ENCODE data around the gene COL6A1.
"Not testable (repeated sequence)": the region's sequence is repeated elsewhere in the genome, so short reads cannot be mapped to it uniquely, and the experiment has no call there.

Gene COL6A1

DNA sequence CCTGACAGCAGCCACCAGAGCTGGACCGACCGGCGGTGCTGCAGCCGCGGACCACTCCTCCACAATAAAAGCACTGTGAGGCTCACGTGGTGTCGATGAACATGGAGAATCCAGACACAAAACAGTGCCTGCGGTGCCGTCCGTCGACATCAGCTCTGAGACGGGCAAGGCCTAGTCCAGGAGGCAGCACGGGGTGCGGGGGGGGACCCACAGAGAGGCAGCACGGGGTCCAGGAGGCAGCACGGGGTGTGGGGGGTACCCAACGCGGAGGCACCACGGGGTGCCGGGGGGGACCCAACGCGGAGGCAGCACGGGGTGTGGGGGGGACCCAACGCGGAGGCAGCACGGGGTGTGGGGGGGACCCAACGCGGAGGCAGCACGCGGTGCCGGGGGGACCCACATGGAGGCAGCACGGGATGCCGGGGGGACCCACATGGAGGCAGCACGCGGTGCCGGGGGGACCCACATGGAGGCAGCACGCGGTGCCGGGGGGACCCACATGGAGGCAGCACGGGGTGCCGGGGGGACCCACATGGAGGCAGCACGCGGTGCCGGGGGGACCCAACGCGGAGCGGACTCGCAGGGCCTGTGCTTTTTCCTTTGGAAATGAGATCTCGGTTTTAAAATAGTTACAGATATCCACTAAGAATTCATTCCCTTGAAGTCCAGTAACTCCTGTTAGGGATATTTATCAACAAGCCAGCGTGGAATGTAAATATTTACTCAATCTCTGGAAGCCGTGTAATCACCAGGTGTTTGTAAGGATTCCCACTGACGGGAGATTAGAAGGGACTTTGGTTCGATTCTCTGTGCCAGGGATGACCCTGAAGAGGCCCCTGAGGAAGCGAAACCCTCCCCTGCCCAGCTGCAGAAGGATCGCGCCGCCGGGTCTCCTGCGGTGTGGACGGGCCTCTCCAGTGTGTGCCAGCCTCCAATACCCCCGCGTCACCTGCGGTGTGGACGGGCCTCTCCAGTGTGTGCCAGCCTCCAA lies 52.1 kb downstream of the COL6A1 start:
- DNase-seq, result no peak

DNA sequence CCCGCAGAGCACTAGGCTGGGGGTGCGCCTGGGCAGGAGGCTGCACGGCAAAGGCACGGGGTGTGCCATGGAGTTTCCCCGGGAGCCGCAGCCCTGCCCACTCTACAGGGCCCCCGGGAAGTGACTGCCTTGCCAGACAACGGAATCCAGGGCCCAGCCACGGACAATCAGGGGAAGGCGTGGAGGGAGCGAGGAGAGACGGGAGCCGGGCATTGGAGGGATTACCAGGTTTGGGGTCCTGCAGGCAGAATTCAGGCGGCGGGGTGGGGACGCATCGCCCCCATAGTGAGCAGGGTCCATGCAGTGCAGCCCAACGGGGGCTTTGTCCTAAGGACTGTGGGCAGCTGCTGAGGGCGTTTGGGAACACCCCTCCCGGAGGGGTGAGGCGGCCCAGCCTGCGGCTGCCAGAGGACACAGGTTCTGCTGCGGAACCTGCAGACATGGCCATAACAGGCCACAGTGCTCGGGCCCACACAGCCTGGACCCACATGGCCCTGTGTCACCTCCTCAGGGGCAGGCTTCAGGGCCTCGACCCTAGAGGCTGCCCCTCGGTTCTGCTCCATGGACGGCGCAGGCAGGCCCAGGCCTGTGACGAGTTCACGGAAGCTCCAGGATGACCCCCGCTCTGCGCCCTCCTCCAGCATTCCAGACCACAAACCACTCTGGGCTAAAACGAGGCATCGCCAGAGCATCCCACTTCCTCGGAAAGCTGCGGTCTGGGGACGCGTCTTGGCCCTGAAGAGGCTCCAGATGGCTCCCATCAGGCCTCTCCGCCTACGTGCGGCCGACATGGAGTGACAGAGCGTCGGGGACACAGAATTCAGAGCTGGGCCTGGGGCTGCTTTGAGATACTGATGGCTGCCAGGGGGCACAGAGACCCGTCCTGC lies 54.5 kb downstream of the COL6A1 start:
- no peak for DNase-seq

DNA sequence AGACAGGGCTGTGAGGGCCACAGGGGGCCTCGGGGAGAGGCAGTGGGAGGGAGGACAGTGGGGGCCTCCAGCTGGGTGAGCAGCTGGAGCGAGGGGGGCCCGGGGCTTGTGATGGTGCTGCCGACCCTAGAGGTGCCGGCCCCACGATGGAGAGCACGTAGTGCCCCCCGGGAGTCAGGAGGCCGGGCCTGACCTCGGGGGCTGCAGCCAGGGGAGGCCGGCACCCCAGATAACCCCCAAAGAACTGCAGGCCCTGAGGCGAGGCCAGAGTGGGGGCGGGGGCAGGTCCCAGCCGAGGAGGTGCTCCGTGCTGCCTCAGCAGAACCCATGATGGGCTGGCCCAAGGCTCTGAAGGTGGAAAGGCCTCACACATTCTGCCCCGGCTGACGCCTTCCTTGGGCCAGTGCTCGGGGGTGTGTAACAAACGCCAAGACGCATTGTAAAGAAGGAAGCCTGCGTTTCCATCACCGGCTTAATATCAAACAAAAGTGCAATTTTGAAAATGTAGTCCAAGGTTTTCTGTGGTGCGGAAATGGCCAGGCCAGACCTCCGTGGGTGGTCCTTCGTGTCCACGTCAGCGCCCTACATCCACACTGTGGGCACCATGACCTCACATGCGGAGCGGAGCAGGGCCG lies 55.2 kb downstream of the COL6A1 start:
- no peak for DNase-seq

DNA sequence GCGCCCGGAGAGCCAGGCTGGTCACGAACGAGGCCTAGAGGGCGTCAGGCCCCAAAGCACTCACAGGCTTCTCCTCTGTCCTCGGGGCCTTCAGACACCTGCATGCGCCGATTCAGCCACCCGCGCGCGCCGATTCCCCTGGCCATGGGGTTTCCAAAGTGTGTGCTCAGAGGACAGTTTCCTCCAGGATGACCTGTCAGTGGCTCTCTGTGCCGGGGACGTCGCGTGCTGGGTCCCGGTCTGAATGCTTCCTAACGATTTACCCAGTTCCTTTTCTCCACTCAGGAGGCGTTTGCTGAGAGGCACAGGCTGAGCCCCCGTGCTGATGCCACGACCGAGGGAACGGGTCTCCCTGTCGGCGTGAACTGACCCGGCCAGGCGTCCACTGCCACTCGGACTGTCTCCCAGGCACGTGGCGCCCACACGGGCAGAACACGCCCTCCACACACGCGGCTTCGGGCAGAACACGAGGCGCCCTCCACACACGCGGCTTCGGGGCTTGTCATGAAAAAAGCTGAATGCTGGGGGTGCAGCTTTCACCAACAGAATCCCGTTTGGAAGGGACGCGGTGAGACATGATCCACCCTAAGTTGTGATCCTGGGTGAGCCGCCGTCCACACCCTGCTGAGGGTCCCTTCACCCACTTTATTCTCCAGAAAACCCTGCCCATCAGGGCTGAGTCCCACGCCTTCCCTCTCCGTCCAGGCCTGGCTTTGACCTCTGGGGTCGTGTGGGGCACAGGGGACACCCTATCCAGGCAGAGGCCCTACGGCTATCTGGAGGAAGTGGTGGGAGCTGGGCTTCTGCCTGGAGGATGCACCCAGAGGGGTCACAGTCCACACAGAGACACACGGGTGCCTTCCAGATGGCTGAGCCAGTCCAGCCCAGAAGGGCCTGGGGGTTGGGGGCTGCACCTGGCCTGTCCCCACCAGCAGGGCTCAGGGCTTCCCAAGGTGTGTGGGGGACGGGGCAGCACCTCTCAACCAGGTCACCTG lies 56.1 kb downstream of the COL6A1 start:
- DNase-seq, result no peak

DNA sequence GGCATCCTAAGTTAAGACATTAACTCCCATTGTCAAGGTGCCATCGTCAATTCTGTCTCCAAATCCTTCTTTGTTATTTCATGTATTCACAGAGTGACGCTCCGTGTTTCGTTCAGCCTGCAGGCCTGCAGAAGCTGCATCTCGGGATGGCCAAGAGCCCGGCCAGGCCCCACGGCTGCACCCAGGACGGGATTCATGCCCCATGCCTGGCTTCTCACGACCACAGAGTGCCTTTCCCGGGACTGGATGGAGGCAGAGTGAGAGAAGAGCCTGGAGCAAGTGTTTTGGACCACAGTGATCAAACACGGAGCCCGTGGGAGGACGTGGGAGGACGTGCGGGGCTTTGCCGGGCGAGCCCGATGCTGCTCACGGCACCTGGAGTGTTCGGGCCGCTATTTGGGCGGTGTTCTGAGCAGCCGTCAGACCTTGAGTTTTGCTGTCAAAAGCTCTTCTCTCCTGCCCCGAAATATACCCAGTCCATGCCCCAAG lies 56.8 kb downstream of the COL6A1 start:
- DNase-seq, result no peak

DNA sequence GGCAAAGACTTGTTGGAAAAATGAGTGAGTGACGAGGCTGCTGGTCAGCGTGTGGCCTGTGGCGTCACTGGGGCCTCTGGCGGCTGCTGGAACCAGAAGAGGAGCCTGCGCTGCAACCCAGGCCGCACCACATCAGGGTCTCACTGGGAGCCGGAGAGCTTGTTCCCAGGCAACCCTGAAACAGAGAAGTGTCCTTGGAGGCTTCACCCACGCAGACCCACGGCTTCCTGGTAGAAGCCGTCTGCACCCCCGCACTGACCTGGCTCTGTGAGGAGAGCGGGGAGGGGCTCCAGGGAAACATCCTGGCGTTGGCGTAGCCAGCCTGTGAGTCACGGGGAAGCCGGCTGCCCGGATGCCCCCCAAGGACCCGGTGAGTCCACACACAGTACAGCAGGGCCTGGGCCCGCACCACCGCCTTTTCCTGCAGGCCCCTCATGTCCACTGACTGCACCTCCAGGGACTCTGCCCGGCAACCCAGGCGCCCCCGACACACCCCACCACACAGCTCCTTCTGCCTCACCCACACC lies 57.4 kb downstream of the COL6A1 start:
- no peak for DNase-seq

DNA sequence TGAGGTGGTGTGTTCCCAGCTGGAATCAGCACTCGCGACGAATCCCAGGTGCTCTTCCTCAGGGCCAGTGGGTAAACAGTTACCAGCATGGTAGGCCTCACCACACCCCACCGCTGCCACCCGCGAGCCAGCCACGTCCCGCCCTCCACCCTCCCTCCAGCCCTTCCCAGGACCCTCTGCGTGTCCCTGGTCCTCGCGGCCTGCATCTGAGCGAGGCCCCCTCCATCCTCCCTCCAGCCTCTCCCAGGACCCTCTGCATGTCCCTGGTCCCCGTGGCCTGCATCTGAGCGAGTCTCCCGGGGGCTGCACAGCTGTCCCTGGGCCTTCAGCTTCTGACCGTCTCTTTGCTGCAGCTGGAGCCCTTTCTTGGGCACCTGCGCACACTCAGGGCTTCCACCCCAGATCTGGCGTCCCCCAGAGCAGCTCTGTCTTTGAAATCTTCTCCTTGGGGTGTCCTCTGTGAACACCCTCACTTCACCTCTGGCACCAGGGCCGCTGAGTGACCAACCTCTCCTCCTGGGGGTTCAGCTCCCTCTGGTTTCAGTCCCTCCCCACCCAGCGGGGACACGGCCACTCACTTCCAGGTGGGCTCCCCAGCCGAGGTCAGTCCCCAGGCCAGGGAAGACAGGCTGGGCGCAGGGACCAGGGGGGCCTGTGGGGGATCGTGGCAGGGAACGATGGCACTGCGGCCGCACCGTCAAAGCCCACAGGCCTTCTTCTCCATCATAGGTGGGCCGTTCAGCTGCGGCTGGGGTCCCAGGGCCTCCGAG lies 58.5 kb downstream of the COL6A1 start:
- DNase-seq, result no peak

DNA sequence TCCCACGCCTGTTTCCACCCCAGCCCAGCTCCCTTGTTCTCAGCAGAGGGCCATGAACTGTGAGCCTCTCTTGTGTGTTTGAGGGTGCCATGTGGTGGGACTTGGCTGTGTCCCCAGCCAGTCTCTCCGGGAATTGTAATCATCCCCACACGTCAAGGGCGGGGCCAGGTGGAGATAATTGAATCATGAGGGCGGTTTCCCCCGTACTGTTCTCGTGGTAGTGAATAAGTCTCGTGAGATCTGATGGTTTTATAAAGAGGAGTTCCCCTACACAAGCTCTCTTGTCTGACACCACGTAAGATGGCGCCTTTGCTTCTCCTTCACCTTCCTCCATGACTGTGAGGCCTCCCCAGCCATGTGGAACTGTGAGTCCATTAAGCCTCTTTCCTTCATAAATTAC lies 59.1 kb downstream of the COL6A1 start:
- DNase-seq, result no peak

DNA sequence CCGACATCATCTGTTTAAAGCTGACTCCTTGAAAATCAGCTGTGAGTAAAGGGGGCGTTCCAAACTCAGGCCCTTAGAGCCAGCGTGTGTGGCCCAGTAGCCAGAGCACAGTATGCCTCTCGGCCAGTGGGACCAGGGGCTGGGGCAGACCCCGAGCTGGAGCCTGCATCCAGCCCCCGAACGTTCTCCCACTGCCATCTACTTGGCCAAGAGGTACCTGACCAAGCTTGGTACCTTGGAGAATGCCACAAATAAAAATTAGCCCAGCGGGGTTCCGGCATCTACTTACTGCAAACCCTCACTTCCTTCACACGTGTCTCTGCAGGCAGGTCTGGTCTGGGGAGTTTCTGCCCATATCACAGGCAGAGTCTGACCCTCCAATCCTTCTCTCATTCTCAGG lies 59.6 kb downstream of the COL6A1 start:
- DNase-seq, result no peak

DNA sequence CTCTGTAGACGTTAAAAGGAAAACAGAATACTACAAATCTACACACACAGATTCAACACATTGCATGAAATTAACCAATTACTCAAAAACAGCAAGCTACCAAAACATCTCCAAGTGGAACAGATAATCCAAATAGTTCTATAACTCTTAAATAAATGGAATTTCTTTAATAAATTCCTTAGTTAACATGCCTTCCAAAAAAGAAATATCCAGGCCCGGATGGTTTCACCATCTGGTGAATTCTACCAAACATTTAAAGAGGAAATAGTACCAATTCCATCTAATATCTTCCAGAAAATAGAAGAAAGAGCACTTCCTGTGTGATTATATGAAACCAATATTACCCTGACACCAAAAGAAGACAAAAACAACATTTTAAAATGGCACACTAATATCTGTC lies 63.6 kb downstream of the COL6A1 start:
- DNase-seq, result no peak

DNA sequence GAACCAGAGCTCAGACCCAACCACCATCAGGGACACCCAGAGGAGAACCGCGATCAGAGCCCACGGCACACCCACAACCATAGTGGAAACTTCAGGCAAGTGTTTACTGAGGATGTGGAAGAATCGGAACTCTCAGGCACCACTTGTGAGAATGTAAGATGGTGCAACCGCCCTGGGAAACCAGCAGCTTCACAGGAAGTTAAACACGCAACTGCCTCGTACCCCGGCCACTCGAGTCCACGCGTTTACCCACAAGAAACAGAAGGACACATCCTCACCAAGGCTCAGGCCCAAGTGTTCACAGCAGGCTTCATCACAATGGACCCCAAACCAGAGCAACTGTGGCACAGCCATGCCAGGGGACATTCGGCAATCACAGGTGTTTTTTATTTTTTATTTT lies 64.9 kb downstream of the COL6A1 start:
- DNase-seq, result no peak

DNA sequence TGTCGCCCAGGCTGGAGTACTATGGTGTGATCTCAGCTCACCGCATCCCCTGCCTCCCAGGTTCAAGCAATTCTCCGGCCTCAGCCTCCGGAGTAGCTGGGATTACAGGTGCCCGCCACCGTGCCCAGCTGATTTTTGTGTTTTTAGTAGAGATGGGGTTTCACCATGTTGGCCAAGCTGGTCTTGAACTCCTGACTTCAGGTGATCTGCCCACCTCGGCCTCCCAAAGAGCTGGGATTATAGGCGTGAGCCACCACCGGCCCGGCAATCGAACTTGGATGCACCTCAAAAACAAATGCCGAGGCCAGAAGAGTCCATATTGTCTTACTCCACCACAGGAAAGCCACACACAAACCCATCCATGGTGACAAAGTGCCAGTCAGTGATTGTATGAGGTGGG lies 65.3 kb downstream of the COL6A1 start:
- DNase-seq, result not testable (repeated sequence)

DNA sequence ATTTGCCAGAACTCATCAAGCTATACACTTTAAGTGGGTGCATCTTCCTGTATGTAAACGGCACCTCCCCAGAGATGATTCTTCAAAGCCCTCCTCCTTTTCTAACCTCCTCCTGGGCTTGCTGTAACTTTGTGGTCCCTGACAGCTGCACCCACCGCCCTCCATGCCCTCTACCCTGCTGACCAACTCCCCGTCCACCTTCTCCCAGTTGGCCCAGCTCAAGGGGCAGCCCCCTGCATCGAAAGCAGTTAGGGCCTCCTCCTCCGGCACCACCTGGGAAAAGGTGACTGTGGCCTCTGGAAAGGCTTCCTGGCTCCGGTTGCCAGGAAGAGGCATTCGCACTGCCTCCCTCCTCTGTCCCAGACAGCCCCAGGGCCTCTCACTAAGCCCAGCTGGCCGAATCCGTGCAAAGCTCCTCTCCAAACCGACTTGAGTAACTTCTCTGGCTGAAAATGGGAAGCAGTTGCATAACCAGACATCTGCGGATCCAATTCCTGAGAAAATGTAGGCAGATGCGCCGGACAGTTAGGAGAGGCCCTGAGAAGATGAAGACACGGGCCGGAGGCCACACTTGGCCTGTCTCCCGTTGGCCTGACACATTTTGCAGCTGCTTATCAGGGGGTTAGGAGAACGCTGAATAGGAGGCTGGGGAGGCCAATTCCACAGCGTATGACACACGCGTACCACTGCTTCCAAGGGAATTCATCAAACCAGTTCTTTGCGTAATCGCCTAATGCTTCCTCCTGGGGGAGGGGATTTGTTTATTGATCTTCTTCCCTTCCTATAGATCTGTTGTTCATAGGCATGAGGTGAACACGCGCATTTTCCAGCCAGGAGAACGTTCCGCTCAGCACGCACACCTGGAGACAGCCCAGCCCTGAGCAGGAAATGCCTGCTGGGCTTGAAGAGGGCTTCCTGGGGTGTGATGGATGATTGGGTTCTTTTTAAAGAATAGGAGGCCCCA lies 67.6 kb downstream of the COL6A1 start:
- no peak for DNase-seq

DNA sequence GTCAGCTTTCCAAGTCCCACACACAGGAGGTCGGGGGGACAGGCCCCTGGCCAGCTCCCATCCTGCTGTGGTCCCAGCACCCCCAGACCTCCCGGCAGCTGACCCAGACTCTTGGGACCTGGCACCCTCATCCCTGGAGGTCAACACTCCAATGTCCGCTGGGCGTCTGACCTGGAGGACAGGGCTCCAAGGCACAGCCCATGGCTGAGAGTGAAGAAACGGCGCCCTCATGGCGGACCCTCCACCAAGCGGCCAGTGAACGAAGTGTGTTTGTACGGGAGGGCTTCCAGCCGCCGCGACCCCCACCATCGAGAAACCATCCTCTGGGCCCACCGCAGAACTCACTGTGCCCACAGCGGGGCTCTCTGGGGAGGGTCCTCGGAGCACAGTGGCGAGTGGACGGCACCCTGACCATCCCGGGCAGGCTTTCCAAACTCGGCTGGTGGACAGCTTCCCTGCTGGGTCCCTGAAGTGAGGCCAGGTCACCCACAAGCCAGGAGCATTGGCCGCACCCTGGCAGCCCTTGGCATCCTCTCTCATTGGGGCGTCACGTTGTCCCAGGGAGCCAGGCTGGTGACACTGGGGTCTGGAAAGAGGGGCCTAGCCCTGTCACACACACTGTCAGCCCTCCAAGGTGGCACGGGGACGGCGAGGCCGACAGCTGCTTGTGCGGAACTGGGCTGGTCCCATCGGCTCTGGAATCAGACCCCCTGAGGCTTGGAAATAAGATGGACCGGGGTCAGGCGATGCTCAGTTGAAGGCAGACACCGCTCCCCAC lies 68.5 kb downstream of the COL6A1 start:
- no peak for DNase-seq

DNA sequence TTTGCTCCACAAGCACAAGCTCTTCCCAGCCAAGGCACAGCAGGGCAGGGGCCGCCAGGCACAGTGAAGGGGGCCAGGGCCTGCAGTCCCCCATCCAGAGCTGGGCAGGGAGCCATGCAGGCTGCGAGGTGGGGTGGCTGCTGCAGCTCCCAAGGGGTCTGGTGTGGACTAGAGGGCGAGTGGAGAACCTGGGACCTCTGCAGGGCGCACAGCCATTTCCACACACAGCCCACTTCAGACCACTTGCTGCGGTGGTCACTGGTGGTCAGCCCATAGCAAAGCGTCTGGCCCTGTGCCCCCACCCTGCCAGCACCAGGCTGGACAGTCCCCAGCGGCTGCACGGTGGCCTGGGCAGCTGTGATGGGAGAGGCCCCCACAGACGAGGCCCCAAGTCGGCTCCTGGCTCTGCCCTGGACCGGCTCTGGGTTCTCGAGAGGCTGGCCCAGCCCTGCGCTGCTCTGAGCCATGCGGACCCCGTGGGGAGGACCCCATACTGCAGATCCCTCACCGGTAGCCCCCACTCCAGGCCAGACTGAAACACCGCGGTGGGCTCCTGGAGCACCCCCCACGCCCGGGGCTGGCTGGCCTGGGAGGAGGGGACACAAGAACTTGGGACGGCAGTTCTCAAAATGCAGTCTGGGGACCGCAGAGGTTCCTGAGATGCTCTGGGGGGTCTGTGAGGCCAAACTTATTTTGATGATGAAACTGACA lies 69.3 kb downstream of the COL6A1 start:
- DNase-seq, result no peak

DNA sequence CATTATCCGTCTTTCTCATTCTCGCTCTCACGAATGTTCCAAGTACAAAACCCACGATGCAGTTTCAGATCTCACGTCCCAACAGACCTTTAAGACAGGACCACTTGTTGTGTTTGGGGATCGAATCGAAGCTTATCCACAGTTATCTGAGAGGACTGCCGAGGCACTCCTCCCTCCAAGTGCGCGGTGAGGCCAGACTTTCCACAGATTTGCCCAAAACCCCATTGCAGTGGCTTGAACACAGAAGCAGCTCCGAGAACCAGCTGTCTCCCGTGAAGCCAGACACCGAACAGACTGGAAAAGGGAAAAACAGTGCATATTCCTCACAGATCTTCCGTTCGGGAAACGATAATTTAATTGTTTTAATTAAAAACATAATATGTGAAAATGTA lies 69.8 kb downstream of the COL6A1 start:
- DNase-seq, result no peak

DNA sequence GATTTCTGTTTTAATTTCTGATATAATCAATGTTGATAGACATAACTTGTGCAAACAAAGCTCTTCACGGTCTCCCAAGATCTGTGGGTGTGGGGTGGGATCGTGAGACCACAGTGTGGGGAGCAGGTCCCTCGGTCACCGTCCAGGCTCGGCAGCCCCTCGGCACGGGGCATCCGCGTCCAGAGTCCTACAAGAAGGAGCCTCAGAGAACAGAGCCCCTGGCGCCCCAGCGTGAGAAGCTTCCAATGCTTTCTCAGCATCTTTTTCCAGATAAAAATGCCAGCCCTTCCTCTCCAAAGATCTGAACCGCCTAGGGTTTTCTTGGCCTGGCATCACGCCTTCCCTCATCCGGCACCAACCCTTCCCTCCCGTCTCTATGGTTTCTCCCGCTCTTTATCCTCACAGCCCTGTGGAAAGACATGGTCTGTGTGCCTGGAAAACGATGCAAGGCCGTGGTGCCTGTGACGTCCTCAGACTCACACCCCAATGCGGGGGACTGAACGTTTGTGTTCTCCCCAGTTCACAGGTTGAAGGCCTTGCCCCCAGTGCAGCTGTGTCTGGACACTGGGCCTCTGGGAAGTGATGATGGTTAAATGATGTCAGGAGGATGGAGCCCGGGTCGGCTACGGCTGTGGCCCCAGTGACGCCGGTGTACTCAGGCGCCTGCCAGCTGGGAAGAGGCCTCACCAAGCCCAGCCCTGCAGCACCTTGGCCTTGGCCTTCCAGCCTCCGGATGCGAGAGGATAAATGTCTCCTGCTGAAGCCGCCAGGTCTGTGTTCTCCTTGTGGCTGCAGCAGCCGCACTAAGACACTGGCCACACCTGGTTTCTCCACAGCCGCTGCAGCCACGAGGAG lies 70.5 kb downstream of the COL6A1 start:
- DNase-seq, result no peak
